Activated gamma-delta T cell (primary cell): ENCODE results near the gene ADAMTS16.

Experiments used
- DNase-seq: peaks from one replicate; lab custom pipeline; 2025; lab: John Stamatoyannopoulos, UW

ADAMTS16 gene

GRCh38 chr5:5141625-5142525 lies 1.7 kb downstream of the ADAMTS16 start:
- DNase-seq, result no peak

- no peak for DNase-seq
Observed at GRCh38 chr5:5144441-5144840, 4.3 kb downstream of the ADAMTS16 start.

- DNase-seq, result no peak
Observed at GRCh38 chr5:5145651-5146529, 5.8 kb downstream of the ADAMTS16 start.

GRCh38 chr5:5146530-5147160 lies 6.5 kb downstream of the ADAMTS16 start:
- DNase-seq, result no peak

GRCh38 chr5:5149154-5149553 lies 9.0 kb downstream of the ADAMTS16 start:
- DNase-seq, result no peak

GRCh38 chr5:5150667-5151066 lies 10.5 kb downstream of the ADAMTS16 start:
- DNase-seq, result no peak

- no peak for DNase-seq
Observed at GRCh38 chr5:5154733-5155132, 14.6 kb downstream of the ADAMTS16 start.

- no peak for DNase-seq
Observed at GRCh38 chr5:5155617-5156016, 15.5 kb downstream of the ADAMTS16 start.

- no peak for DNase-seq
Observed at GRCh38 chr5:5156471-5157082, 16.4 kb downstream of the ADAMTS16 start.

- no peak for DNase-seq
Observed at GRCh38 chr5:5158472-5158895, 18.4 kb downstream of the ADAMTS16 start.

GRCh38 chr5:5159282-5160103 lies 19.4 kb downstream of the ADAMTS16 start:
- DNase-seq, result no peak

GRCh38 chr5:5164163-5164562 lies 24.0 kb downstream of the ADAMTS16 start:
- no peak for DNase-seq

GRCh38 chr5:5165541-5166002 lies 25.4 kb downstream of the ADAMTS16 start:
- no peak for DNase-seq

- DNase-seq, result no peak
Observed at GRCh38 chr5:5169466-5169865, 29.3 kb downstream of the ADAMTS16 start.

- no peak for DNase-seq
Observed at GRCh38 chr5:5178136-5178535, 38.0 kb downstream of the ADAMTS16 start.

- DNase-seq, result no peak
Observed at GRCh38 chr5:5178580-5178979, 38.5 kb downstream of the ADAMTS16 start.

- DNase-seq, result no peak
Observed at GRCh38 chr5:5179079-5179478, 38.9 kb downstream of the ADAMTS16 start.

GRCh38 chr5:5179597-5179996 lies 39.5 kb downstream of the ADAMTS16 start:
- no peak for DNase-seq

- DNase-seq, result no peak
Observed at GRCh38 chr5:5181650-5182324, 41.7 kb downstream of the ADAMTS16 start.

- no peak for DNase-seq
Observed at GRCh38 chr5:5182508-5183188, 42.5 kb downstream of the ADAMTS16 start.
